Activated CD8-positive, alpha-beta T cell treated with anti-CD3 and anti-CD28 coated beads for 36 hours (primary cell): Measurements from ENCODE around the gene CRKL. TPM values are rescaled to one million over a fixed set of nuclear protein-coding genes. Genes with fewer than 3 reads are reported as not detected.
"Not testable (repeated sequence)": the region's sequence is repeated elsewhere in the genome, so short reads cannot be mapped to it uniquely, and the experiment has no call there.

Experiments used
- ATAC-seq: fragments of 200-7000 bp; cut with Tn5 transposase; one replicate; pipeline ENCODE4 v1.10.0; 2021; ENCODE audit warnings: mild to moderate bottlenecking, moderate library complexity
- CTCF ChIA-PET: fragments of 350-600 bp; sonication (Branson Sonifier 250); formaldehyde crosslinking; loops from one replicate; lab custom pipeline; 2021; ENCODE audit warnings: antibody characterized with exemption; lab: Charles Lee
- POLR2A ChIA-PET: fragments of 350-600 bp; sonication (Branson Sonifier 250); formaldehyde crosslinking; loops from one replicate; lab custom pipeline; 2021; ENCODE audit warnings: antibody characterized with exemption; lab: Charles Lee
- DNase-seq: peaks from one replicate; pipeline ENCODE4 v3.0.0-alpha.2; 2020
- H3K27ac Mint-ChIP-seq: one replicate; pipeline ENCODE4 v1.8.0; 2021; ENCODE audit warnings: mild to moderate bottlenecking, mixed read lengths
- H3K27me3 Mint-ChIP-seq: one replicate; pipeline ENCODE4 v1.8.0; 2021; ENCODE audit warnings: mixed read lengths
- H3K36me3 Mint-ChIP-seq: one replicate; pipeline ENCODE4 v1.8.0; 2021; ENCODE audit warnings: low read depth, mixed read lengths
- H3K4me1 Mint-ChIP-seq: one replicate; pipeline ENCODE4 v1.8.0; 2021; ENCODE audit warnings: low read depth, mixed read lengths
- H3K4me3 Mint-ChIP-seq: one replicate; pipeline ENCODE4 v1.8.0; 2021; ENCODE audit warnings: mild to moderate bottlenecking, moderate library complexity, mixed read lengths
- H3K9me3 Mint-ChIP-seq: one replicate; pipeline ENCODE4 v1.8.0; 2021; ENCODE audit warnings: mixed read lengths
- CTCF ChIP-seq: fragments of 200-600 bp; IDR thresholded peaks from one replicate; pipeline ENCODE4 v1.8.0; 2022; ENCODE audit warnings: antibody characterized with exemption, mild to moderate bottlenecking
- intact Hi-C: fragments of 100-400 bp; cut with micrococcal nuclease; formaldehyde crosslinking; loops from one replicate; pipeline ENCODE4 v1.10.0; 2022
- total RNA-seq, 2 experiments: library from RNA; stranded (reverse); gene quantifications; one replicate each; pipeline ENCODE4 v1.2.3, GENCODE V29; 2021

Gene CRKL
- total RNA-seq, 2 experiments from 2014 or later = 99.1 to 102 TPM

GRCh38 chr22:20940186-20940651 lies 23.0 kb downstream of the CRKL start:
- CTCF ChIA-PET = interaction anchor here (1.4 kb wide), 1 partner anchor 156 kb away, joined by 3 read pairs; no protein-coding TSS in a partner anchor
- ATAC-seq (no peak), DNase-seq (no peak)
- Mint-ChIP-seq H3K4me1 (peaks cover 72% of the 10 kb centered on the region), H3K9me3 (no peaks in the 10 kb centered on the region), H3K27ac (no peak overlapping the region), H3K4me3 (no peak overlapping the region), H3K27me3 (no peaks in the 10 kb centered on the region), H3K36me3 (peaks cover 53% of the 10 kb centered on the region)
- intact Hi-C loops = no loop called here
- POLR2A ChIA-PET = no interaction called here
- TF ChIP-seq CTCF = no peak

DNA sequence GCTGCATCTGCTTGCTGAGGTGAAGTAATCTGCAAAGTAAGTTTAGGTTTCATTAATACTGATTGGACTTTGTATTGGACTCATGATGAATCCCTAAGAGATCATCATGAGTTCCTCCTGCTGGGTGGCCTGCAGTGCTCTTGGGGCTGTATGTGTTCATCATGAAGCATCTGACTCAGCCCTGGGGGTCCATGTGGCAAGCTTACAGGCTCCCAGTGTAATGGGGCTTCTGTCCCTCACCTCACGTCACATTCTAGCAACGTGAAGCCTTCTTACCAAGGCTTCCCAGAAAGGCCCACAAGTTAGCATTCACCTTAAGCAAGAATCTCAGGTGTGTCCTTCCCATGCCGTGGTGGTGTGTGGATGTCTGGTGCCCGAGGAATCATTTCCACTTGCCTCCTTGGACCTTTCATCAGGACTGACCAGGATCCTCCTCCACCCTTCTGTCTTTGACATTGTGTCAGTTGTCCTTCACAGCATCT lies 23.7 kb downstream of the CRKL start:
- ChIA-PET CTCF (interaction anchor here (1.0 kb wide), 1 partner anchor 12 kb away, joined by 3 read pairs; no protein-coding TSS in a partner anchor), POLR2A (no interaction called here)
- no peak for ATAC-seq
- H3K4me1 Mint-ChIP-seq = peaks cover 77% of the 10 kb centered on the region
- H3K9me3 Mint-ChIP-seq = no peaks in the 10 kb centered on the region
- H3K36me3 Mint-ChIP-seq = peaks cover 49% of the 10 kb centered on the region
- H3K27me3 Mint-ChIP-seq = no peaks in the 10 kb centered on the region
- intact Hi-C loops = no loop called here
- H3K4me3 Mint-ChIP-seq = no peak overlapping the region
- TF ChIP-seq CTCF = no peak
- no peak overlapping the region for H3K27ac Mint-ChIP-seq
- DNase-seq = no peak

GRCh38 chr22:20942203-20942902 lies 25.1 kb downstream of the CRKL start:
- Mint-ChIP-seq H3K4me1 (peaks cover 74% of the 10 kb centered on the region), H3K36me3 (peaks cover 49% of the 10 kb centered on the region)
- H3K9me3 Mint-ChIP-seq, intact Hi-C loops, H3K4me3 Mint-ChIP-seq, ATAC-seq, H3K27me3 Mint-ChIP-seq, DNase-seq, H3K27ac Mint-ChIP-seq: not testable (repeated sequence)
- POLR2A ChIA-PET = interaction anchor here (1.2 kb wide), 1 partner anchor 49 kb away, joined by 3 read pairs; no protein-coding TSS in a partner anchor
- CTCF ChIA-PET = interaction anchor here (1.5 kb wide), 1 partner anchor 19 kb away, joined by 3 read pairs; no protein-coding TSS in a partner anchor

GRCh38 chr22:20943104-20943933 lies 26.1 kb downstream of the CRKL start:
- CTCF ChIA-PET = no interaction called here
- H3K27ac Mint-ChIP-seq = no peak overlapping the region
- DNase-seq = no peak
- H3K9me3 Mint-ChIP-seq = no peaks in the 10 kb centered on the region
- H3K36me3 Mint-ChIP-seq = peaks cover 44% of the 10 kb centered on the region
- intact Hi-C loops = no loop called here
- POLR2A ChIA-PET = interaction anchor here (0.6 to 1.2 kb wide), 2 partner anchors 48 to 1115 kb away, joined by 3 read pairs; no protein-coding TSS in a partner anchor
- no peak overlapping the region for H3K4me3 Mint-ChIP-seq
- no peak for ATAC-seq
- H3K4me1 Mint-ChIP-seq = peaks cover 71% of the 10 kb centered on the region
- TF ChIP-seq CTCF = no peak
- no peaks in the 10 kb centered on the region for H3K27me3 Mint-ChIP-seq

DNA sequence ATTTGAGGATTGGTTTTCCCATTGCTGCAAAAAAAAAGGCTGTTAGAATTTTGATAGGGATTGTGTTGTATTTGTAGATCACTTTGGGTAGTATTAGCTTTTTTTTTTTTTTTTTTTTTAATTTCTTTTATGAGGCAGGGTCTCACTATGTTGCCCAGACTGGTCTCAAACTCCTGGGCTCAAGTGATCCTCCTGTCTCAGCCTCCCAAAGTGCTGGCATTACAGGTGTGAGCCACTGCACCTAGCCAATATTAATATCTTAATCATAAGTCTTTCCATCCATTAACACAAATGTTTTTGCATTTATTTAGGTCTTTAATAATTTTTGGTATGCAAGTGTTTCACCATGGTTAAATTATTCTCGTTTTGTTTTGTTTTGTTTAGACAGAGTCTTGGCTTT lies 26.8 kb downstream of the CRKL start:
- POLR2A ChIA-PET = interaction anchor here (0.6 kb wide), 1 partner anchor 1114 kb away, joined by 3 read pairs; no protein-coding TSS in a partner anchor
- ATAC-seq (no peak), DNase-seq (no peak)
- Mint-ChIP-seq H3K4me1 (peaks cover 72% of the 10 kb centered on the region), H3K36me3 (peaks cover 40% of the 10 kb centered on the region), H3K27me3 (no peaks in the 10 kb centered on the region), H3K27ac (no peak overlapping the region), H3K4me3 (no peak overlapping the region), H3K9me3 (no peaks in the 10 kb centered on the region)
- intact Hi-C loops = no loop called here
- CTCF ChIA-PET = no interaction called here
- no peak for TF ChIP-seq CTCF
